ENCODE results near the gene FRA10AC1.

FRA10AC1 gene

GRCh38 chr10:93722550-93722949, 20.2 kb upstream of the FRA10AC1 start:
- Histone ChIP-seq H3K9ac (ENCODE audit: low read length in 2 of 2) (no peak overlapping the region), H3K27me3 (ENCODE audit: control insufficient read depth in 1 of 2, insufficient read depth in 2 of 2, low read length in 2 of 2) (no peaks in the 10 kb centered on the region), H3K4me3 (ENCODE audit: low read length in 2 of 2) (no peak overlapping the region), H3K4me1 (ENCODE audit: control insufficient read depth, insufficient read depth, low read length) (no peaks in the 10 kb centered on the region), H3K27ac (ENCODE audit: low read length) (no peak overlapping the region), H3K36me3 (ENCODE audit: control insufficient read depth in 2 of 2, insufficient read depth in 2 of 2, low read length in 2 of 2) (no peaks in the 10 kb centered on the region), H3K9me3 (ENCODE audit: control insufficient read depth in 2 of 2, low read length in 2 of 2) (no peaks in the 10 kb centered on the region)

GRCh38 chr10:93719901-93720300, 17.5 kb upstream of the FRA10AC1 start:
- Histone ChIP-seq H3K27ac (ENCODE audit: low read length) (no peak overlapping the region), H3K36me3 (ENCODE audit: control insufficient read depth in 2 of 2, insufficient read depth in 2 of 2, low read length in 2 of 2) (no peaks in the 10 kb centered on the region), H3K9ac (ENCODE audit: low read length in 2 of 2) (no peak overlapping the region), H3K4me1 (ENCODE audit: control insufficient read depth, insufficient read depth, low read length) (no peaks in the 10 kb centered on the region), H3K9me3 (ENCODE audit: control insufficient read depth in 2 of 2, low read length in 2 of 2) (no peaks in the 10 kb centered on the region), H3K4me3 (ENCODE audit: low read length in 2 of 2) (no peak overlapping the region), H3K27me3 (ENCODE audit: control insufficient read depth in 1 of 2, insufficient read depth in 2 of 2, low read length in 2 of 2) (no peaks in the 10 kb centered on the region)

- no peaks in the 10 kb centered on the region for H3K36me3 ChIP-seq (ENCODE audit: control insufficient read depth in 2 of 2, insufficient read depth in 2 of 2, low read length in 2 of 2)
- no peak overlapping the region for H3K9ac ChIP-seq (ENCODE audit: low read length in 2 of 2)
- H3K4me1 ChIP-seq (ENCODE audit: control insufficient read depth, insufficient read depth, low read length) = no peaks in the 10 kb centered on the region
- H3K9me3 ChIP-seq (ENCODE audit: control insufficient read depth in 2 of 2, low read length in 2 of 2) = no peaks in the 10 kb centered on the region
- no peak overlapping the region for H3K4me3 ChIP-seq (ENCODE audit: low read length in 2 of 2)
- H3K27me3 ChIP-seq (ENCODE audit: control insufficient read depth in 1 of 2, insufficient read depth in 2 of 2, low read length in 2 of 2) = no peaks in the 10 kb centered on the region
- H3K27ac ChIP-seq (ENCODE audit: low read length) = no peak overlapping the region
These were observed 16.7 kb upstream of the FRA10AC1 start for GRCh38 chr10:93718937-93719725.

- H3K27me3 ChIP-seq (ENCODE audit: control insufficient read depth in 1 of 2, insufficient read depth in 2 of 2, low read length in 2 of 2) = no peaks in the 10 kb centered on the region
- no peaks in the 10 kb centered on the region for H3K36me3 ChIP-seq (ENCODE audit: control insufficient read depth in 2 of 2, insufficient read depth in 2 of 2, low read length in 2 of 2)
- no peak overlapping the region for H3K9ac ChIP-seq (ENCODE audit: low read length in 2 of 2)
- no peaks in the 10 kb centered on the region for H3K9me3 ChIP-seq (ENCODE audit: control insufficient read depth in 2 of 2, low read length in 2 of 2)
- no peak overlapping the region for H3K4me3 ChIP-seq (ENCODE audit: low read length in 2 of 2)
- no peaks in the 10 kb centered on the region for H3K4me1 ChIP-seq (ENCODE audit: control insufficient read depth, insufficient read depth, low read length)
- no peak overlapping the region for H3K27ac ChIP-seq (ENCODE audit: low read length)
These were observed 14.4 kb upstream of the FRA10AC1 start for GRCh38 chr10:93716766-93717165.

GRCh38 chr10:93715345-93715744, 13.0 kb upstream of the FRA10AC1 start:
- H3K9me3 ChIP-seq (ENCODE audit: control insufficient read depth in 2 of 2, low read length in 2 of 2) = no peaks in the 10 kb centered on the region
- no peak overlapping the region for H3K27ac ChIP-seq (ENCODE audit: low read length)
- no peaks in the 10 kb centered on the region for H3K4me1 ChIP-seq (ENCODE audit: control insufficient read depth, insufficient read depth, low read length)
- no peaks in the 10 kb centered on the region for H3K36me3 ChIP-seq (ENCODE audit: control insufficient read depth in 2 of 2, insufficient read depth in 2 of 2, low read length in 2 of 2)
- no peak overlapping the region for H3K4me3 ChIP-seq (ENCODE audit: low read length in 2 of 2)
- H3K9ac ChIP-seq (ENCODE audit: low read length in 2 of 2) = no peak overlapping the region
- H3K27me3 ChIP-seq (ENCODE audit: control insufficient read depth in 1 of 2, insufficient read depth in 2 of 2, low read length in 2 of 2) = no peaks in the 10 kb centered on the region

GRCh38 chr10:93712593-93712992, 10.2 kb upstream of the FRA10AC1 start:
- H3K9ac ChIP-seq (ENCODE audit: low read length in 2 of 2) = no peak overlapping the region
- H3K27ac ChIP-seq (ENCODE audit: low read length) = no peak overlapping the region
- no peaks in the 10 kb centered on the region for H3K4me1 ChIP-seq (ENCODE audit: control insufficient read depth, insufficient read depth, low read length)
- H3K9me3 ChIP-seq (ENCODE audit: control insufficient read depth in 2 of 2, low read length in 2 of 2) = no peaks in the 10 kb centered on the region
- no peak overlapping the region for H3K4me3 ChIP-seq (ENCODE audit: low read length in 2 of 2)
- H3K36me3 ChIP-seq (ENCODE audit: control insufficient read depth in 2 of 2, insufficient read depth in 2 of 2, low read length in 2 of 2) = no peaks in the 10 kb centered on the region
- H3K27me3 ChIP-seq (ENCODE audit: control insufficient read depth in 1 of 2, insufficient read depth in 2 of 2, low read length in 2 of 2) = no peaks in the 10 kb centered on the region

- Histone ChIP-seq H3K9me3 (ENCODE audit: control insufficient read depth in 2 of 2, low read length in 2 of 2) (no peaks in the 10 kb centered on the region), H3K36me3 (ENCODE audit: control insufficient read depth in 2 of 2, insufficient read depth in 2 of 2, low read length in 2 of 2) (no peaks in the 10 kb centered on the region), H3K9ac (ENCODE audit: low read length in 2 of 2) (no peak overlapping the region), H3K27me3 (ENCODE audit: control insufficient read depth in 1 of 2, insufficient read depth in 2 of 2, low read length in 2 of 2) (no peaks in the 10 kb centered on the region), H3K27ac (ENCODE audit: low read length) (no peak overlapping the region), H3K4me1 (ENCODE audit: control insufficient read depth, insufficient read depth, low read length) (no peaks in the 10 kb centered on the region), H3K4me3 (ENCODE audit: low read length in 2 of 2) (no peak overlapping the region)
These were observed 9.5 kb upstream of the FRA10AC1 start for GRCh38 chr10:93711891-93712290.

GRCh38 chr10:93710333-93710909, 8.0 kb upstream of the FRA10AC1 start:
- H3K27ac ChIP-seq (ENCODE audit: low read length) = no peak overlapping the region

GRCh38 chr10:93707623-93708022, 5.2 kb upstream of the FRA10AC1 start:
- Histone ChIP-seq H3K4me3 (ENCODE audit: low read length in 2 of 2) (no peak overlapping the region), H3K27ac (ENCODE audit: low read length) (no peak overlapping the region)

More at GRCh38 chr10:93710333-93710909, 8.0 kb upstream of the FRA10AC1 start:
- Histone ChIP-seq H3K4me3 (ENCODE audit: low read length in 2 of 2) (no peak overlapping the region), H3K9me3 (ENCODE audit: control insufficient read depth in 2 of 2, low read length in 2 of 2) (no peaks in the 10 kb centered on the region), H3K9ac (ENCODE audit: low read length in 2 of 2) (no peak overlapping the region), H3K36me3 (ENCODE audit: control insufficient read depth in 2 of 2, insufficient read depth in 2 of 2, low read length in 2 of 2) (no peaks in the 10 kb centered on the region), H3K27me3 (ENCODE audit: control insufficient read depth in 1 of 2, insufficient read depth in 2 of 2, low read length in 2 of 2) (no peaks in the 10 kb centered on the region), H3K4me1 (ENCODE audit: control insufficient read depth, insufficient read depth, low read length) (no peaks in the 10 kb centered on the region)

GRCh38 chr10:93704451-93704850, 2.1 kb upstream of the FRA10AC1 start:
- H3K9me3 ChIP-seq (ENCODE audit: control insufficient read depth in 2 of 2, low read length in 2 of 2) = no peaks in the 10 kb centered on the region

More at GRCh38 chr10:93707623-93708022, 5.2 kb upstream of the FRA10AC1 start:
- Histone ChIP-seq H3K27me3 (ENCODE audit: control insufficient read depth in 1 of 2, insufficient read depth in 2 of 2, low read length in 2 of 2) (no peaks in the 10 kb centered on the region), H3K36me3 (ENCODE audit: control insufficient read depth in 2 of 2, insufficient read depth in 2 of 2, low read length in 2 of 2) (no peaks in the 10 kb centered on the region), H3K9me3 (ENCODE audit: control insufficient read depth in 2 of 2, low read length in 2 of 2) (no peaks in the 10 kb centered on the region), H3K4me1 (ENCODE audit: control insufficient read depth, insufficient read depth, low read length) (no peaks in the 10 kb centered on the region), H3K9ac (ENCODE audit: low read length in 2 of 2) (no peak overlapping the region)

GRCh38 chr10:93703841-93704240, 1.4 kb upstream of the FRA10AC1 start:
- Histone ChIP-seq H3K4me1 (ENCODE audit: control insufficient read depth, insufficient read depth, low read length) (no peaks in the 10 kb centered on the region), H3K36me3 (ENCODE audit: control insufficient read depth in 2 of 2, insufficient read depth in 2 of 2, low read length in 2 of 2) (peaks cover 0 to 4% of the 10 kb centered on the region in 2 donors), H3K9me3 (ENCODE audit: control insufficient read depth in 2 of 2, low read length in 2 of 2) (no peaks in the 10 kb centered on the region), H3K27ac (ENCODE audit: low read length) (no peak overlapping the region), H3K27me3 (ENCODE audit: control insufficient read depth in 1 of 2, insufficient read depth in 2 of 2, low read length in 2 of 2) (no peaks in the 10 kb centered on the region), H3K4me3 (ENCODE audit: low read length in 2 of 2) (no peak overlapping the region), H3K9ac (ENCODE audit: low read length in 2 of 2) (no peak overlapping the region)

More at GRCh38 chr10:93704451-93704850, 2.1 kb upstream of the FRA10AC1 start:
- H3K27me3 ChIP-seq (ENCODE audit: control insufficient read depth in 1 of 2, insufficient read depth in 2 of 2, low read length in 2 of 2) = no peaks in the 10 kb centered on the region
- H3K4me3 ChIP-seq (ENCODE audit: low read length in 2 of 2) = no peak overlapping the region
- no peaks in the 10 kb centered on the region for H3K4me1 ChIP-seq (ENCODE audit: control insufficient read depth, insufficient read depth, low read length)
- H3K36me3 ChIP-seq (ENCODE audit: control insufficient read depth in 2 of 2, insufficient read depth in 2 of 2, low read length in 2 of 2) = peaks cover 0 to 1% of the 10 kb centered on the region in 2 donors
- H3K9ac ChIP-seq (ENCODE audit: low read length in 2 of 2) = no peak overlapping the region
- H3K27ac ChIP-seq (ENCODE audit: low read length) = no peak overlapping the region
